Ectodermal cell (in vitro differentiated cells): ENCODE data around the gene GLYATL1.
"Not testable (repeated sequence)": the region's sequence is repeated elsewhere in the genome, so short reads cannot be mapped to it uniquely, and the experiment has no call there.

Experiments used
- H3K27ac ChIP-seq: 2 replicates; pipeline ENCODE4 v1.7.0; 2013; ENCODE audit warnings: mild to moderate bottlenecking, low read depth, low read length; ENCODE audit not compliant: insufficient read depth, poor library complexity, severe bottlenecking
- H3K27me3 ChIP-seq: 2 replicates; pipeline ENCODE4 v1.7.0; 2013; ENCODE audit warnings: mild to moderate bottlenecking, low read length; ENCODE audit not compliant: insufficient read depth, control insufficient read depth, poor library complexity, severe bottlenecking
- H3K36me3 ChIP-seq: one replicate; pipeline ENCODE4 v1.7.0; 2013; ENCODE audit warnings: low read length; ENCODE audit not compliant: control insufficient read depth, insufficient read depth
- H3K4me1 ChIP-seq: one replicate; pipeline ENCODE4 v1.7.0; 2013; ENCODE audit warnings: low read length; ENCODE audit not compliant: control insufficient read depth, insufficient read depth
- H3K4me3 ChIP-seq: 2 replicates; pipeline ENCODE4 v1.7.0; 2013; ENCODE audit warnings: low read depth, low read length, control low read depth; ENCODE audit not compliant: insufficient read depth
- H3K9me3 ChIP-seq: 2 replicates; pipeline ENCODE4 v1.7.0; 2013; ENCODE audit warnings: mild to moderate bottlenecking, low read length, moderate library complexity; ENCODE audit not compliant: control insufficient read depth
- WGBS, 2 experiments: methylation state at CpG; one replicate each; pipeline ENCODE4 v1.1.7; 2013; ENCODE audit warnings: missing lambda C conversion rate in 2 of 2; 5-methylcytosine and 5-hydroxymethylcytosine counted together

The GLYATL1 gene

DNA sequence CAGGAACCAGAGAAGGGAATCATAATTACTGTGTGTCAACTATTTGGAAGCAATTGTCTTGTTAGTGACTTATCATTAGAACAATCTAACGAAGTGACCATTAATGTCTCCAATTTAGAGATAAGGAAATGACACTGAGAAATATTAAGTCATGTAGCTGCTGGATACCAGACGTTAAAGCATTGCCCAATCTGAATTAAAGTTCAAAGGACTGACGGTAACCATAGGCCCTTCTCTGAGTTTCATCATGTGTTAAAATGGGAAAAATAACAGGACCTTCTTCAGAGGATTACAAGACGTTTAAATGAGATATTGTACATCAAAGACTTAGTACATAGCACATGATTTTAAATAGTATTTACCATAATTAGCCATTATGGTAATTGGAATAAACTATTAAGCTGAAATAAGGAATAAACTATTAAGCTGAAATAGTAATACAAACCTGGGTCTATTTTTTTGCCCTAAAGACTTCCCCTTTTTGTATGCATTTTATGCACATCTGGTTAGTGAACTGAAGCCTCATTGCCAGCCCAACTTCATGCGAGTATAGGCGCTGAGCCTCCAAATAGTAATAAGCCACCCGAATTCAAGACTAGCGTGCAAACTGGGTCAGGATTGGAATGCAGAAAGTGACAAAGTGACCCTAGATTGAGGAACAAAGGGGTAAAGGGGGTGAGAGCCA is 41.0 kb downstream of the GLYATL1 start:
- Histone ChIP-seq H3K36me3 (no peaks in the 10 kb centered on the region), H3K9me3 (no peaks in the 10 kb centered on the region), H3K27ac (no peak overlapping the region), H3K4me3 (no peak overlapping the region), H3K4me1 (no peaks in the 10 kb centered on the region), H3K27me3 (no peaks in the 10 kb centered on the region)
- 93 to 94% methylated on average over 7 of the region's 8 CpGs for WGBS, 2 experiments

DNA sequence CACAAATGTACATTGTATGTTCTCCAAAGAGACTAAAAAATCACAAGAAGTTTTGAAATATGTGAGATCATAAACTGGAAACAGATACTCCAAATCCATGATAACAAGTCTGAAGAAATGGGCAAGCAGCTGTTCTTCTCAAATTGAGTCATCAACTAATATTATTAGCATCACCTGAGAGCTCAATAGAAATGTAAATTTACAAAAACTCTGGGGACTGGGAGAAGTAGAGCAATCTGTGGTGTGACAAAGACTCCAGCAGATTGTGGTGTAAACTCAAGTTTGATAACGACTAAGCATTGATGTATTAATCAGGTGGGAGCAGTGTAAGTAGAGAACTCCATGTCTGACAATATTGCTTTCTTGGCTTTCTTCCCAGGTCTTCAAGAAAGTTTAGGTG is 53.2 kb downstream of the GLYATL1 start:
- no peak overlapping the region for H3K27ac ChIP-seq
- H3K36me3 ChIP-seq, result no peaks in the 10 kb centered on the region
- no peaks in the 10 kb centered on the region for H3K9me3 ChIP-seq
- no peaks in the 10 kb centered on the region for H3K4me1 ChIP-seq
- WGBS, 2 experiments, result 77 to 80% methylated on average over 1 of the region's 1 CpG
- H3K4me3 ChIP-seq, result no peak overlapping the region
- H3K27me3 ChIP-seq, result no peaks in the 10 kb centered on the region

DNA sequence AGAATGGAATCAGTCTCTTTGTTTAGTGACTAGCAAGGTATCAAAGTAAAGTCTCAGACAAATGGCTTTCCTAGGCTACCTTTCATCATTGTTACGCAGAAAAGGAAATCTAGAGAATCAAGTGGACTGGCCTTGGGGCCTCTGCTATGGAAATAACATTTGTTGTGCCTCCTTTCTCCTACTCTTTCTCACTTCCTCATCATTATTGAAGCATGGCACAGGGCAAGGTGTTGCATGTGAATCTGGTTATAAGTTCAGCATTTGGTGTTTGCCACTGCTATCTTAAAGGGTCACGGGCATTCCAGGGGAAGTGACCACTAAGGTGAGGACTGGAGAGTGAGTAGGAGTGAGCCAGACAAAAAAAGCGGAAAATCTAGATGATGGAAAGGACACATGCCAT is 54.9 kb downstream of the GLYATL1 start:
- no peaks in the 10 kb centered on the region for H3K27me3 ChIP-seq
- no peaks in the 10 kb centered on the region for H3K36me3 ChIP-seq
- no peaks in the 10 kb centered on the region for H3K9me3 ChIP-seq
- WGBS, 2 experiments, result 88 to 95% methylated on average over 3 of the region's 3 CpGs
- H3K4me3 ChIP-seq, result no peak overlapping the region
- H3K4me1 ChIP-seq, result no peaks in the 10 kb centered on the region
- no peak overlapping the region for H3K27ac ChIP-seq

DNA sequence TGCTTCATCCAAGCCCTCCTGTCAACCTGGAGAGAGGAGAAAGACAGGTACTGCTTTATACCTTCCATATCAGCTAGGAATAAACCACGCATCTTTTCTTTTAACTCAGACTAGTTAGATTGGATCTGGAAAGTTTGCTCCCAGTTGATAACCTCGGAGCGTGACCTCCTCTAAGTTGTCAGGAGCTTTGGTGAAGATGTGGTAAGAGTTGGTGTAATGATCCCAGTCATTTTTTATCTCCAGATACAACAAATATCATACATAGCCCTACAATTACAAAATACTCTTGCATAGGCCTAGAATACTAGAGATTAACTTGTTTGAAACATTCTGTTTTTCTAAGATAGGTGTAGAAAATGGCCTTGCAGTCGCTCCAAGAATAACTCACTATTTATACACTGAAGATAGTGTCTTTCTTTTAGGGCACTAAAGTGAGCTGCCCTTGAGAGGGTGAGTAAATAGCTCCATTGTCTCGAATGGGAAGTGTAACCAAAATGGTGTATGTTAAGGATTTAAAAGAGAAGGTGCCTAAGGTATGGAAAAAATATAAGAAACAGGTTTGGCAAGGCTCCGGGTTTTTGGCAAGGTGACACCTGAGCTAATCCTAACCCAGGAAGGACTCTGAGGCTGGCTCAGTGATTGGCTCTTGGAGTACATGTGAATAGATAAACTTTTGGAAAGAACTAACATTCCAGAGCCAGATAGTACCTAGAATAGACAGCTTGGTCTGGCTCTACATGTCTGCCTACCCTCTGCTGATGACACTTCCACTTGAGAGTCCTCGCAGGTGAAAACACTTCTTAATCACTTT is 59.4 kb downstream of the GLYATL1 start:
- Histone ChIP-seq H3K9me3 (no peaks in the 10 kb centered on the region), H3K27ac (no peak overlapping the region), H3K4me1 (no peaks in the 10 kb centered on the region), H3K36me3 (no peaks in the 10 kb centered on the region), H3K4me3 (no peak overlapping the region), H3K27me3 (no peaks in the 10 kb centered on the region)
- 88 to 96% methylated on average over 3 to 5 of the region's 7 CpGs for WGBS, 2 experiments

DNA sequence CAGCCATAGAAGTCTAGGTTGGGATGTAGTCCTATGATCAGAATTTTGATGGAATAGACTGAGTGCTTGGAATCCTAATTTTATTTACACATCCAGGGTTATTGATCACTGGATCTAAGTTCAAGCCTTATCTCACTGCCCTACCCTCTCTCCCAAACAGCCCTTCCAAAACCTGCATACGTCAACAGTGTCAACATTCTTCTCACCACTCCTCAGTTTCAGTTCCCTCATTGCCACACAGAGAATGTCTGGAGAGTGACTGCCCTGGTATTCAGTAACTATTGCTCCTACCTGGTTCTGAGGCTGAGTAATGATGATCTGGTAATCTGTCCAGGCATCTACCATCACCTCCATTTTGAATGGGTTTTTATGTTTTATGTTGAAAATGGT is 60.0 kb downstream of the GLYATL1 start:
- Histone ChIP-seq H3K27ac (no peak overlapping the region), H3K9me3 (no peaks in the 10 kb centered on the region), H3K27me3 (no peaks in the 10 kb centered on the region), H3K36me3 (no peaks in the 10 kb centered on the region), H3K4me1 (no peaks in the 10 kb centered on the region), H3K4me3 (no peak overlapping the region)
- WGBS, 2 experiments, result 88 to 94% methylated on average over 1 of the region's 1 CpG

DNA sequence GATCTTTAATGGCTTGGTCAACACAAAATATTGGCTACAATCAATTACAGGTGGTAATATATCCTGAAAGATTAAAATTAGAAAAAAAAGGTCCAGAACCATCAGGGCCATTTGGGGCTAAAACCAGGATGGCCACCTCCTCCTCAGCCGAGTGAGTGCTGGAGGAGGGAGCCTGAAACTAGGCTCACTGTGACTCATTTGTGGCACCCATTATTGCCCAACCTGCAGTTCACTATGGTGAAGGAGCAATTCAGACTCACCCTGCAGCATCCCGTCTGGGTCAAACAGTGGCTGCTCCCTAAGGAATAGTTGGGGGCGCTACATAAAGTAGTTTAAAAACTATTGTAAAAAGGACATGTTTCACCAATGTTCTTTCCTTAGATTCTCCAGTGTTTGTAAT is 60.7 kb downstream of the GLYATL1 start:
- no peaks in the 10 kb centered on the region for H3K9me3 ChIP-seq
- H3K4me1 ChIP-seq, result no peaks in the 10 kb centered on the region
- no peaks in the 10 kb centered on the region for H3K36me3 ChIP-seq
- no peak overlapping the region for H3K4me3 ChIP-seq
- no peaks in the 10 kb centered on the region for H3K27me3 ChIP-seq
- WGBS, 2 experiments, result 73 to 83% methylated on average over 3 of the region's 3 CpGs
- H3K27ac ChIP-seq, result no peak overlapping the region

DNA sequence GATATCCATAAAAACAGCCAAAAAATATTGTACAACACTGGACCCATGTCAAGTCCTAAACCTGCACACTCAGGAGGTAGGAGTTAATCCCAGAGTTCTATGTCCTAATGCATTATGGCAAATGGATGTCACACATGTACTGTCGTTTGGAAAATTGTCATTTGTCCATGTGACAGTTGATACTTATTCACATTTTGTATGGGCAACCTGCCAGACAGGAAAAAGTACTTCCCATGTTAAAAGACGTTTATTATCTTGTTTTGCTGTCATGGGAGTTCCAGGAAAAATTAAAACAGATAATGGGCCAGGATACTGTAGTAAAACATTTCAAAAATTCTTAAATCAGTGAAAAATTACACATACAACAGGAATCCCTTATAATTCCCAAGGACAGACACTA is 62.7 kb downstream of the GLYATL1 start:
- H3K9me3 ChIP-seq, H3K36me3 ChIP-seq, H3K27me3 ChIP-seq, H3K4me3 ChIP-seq, H3K4me1 ChIP-seq, H3K27ac ChIP-seq: not testable (repeated sequence)
- 89 to 94% methylated on average over 2 of the region's 2 CpGs for WGBS, 2 experiments
